ENCODE results near the gene TGFBR2. TPM values are rescaled to one million over a fixed set of nuclear protein-coding genes. Genes with fewer than 3 reads are reported as not detected.

The TGFBR2 gene
- total RNA-seq, 1 experiment from 2014 or later: 22.5 TPM

DNA sequence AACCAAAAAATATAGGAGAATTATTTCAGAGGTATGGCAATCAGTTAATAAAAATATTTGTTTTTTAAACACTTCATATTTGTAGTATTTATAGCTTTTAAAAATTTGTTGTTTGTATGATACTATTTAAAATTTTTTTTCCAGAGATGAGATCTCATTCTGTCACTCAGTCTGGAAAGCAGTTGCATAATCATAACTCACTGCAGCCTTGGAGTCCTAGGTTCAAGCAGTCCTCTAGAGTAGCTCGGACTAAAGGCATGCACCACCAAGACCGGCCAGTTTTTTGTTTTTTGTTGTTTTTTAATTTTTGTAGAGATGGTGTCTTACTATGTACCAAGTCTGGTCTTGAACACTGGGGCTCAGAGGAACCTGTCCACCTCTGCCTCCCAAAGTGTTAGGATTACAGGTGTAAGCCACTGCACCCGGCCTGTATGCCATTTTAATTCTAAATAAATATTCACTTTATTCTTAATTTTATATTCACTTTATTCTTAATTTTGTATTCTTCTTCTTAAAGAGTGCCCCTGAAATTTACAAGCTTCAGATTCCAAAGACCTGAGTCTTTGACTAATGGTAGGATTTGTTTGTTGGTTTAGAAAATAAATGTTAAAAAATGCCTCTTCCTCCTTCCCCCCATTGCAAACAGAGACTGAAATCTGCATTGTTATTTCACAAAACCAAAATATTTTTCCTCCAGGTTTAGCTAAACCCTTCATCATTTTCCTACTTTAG, 9.4 kb downstream of the TGFBR2 start:
- Histone ChIP-seq H2AFZ (ENCODE audit: low read depth, low read length, poor library complexity, severe bottlenecking) (no peak overlapping the region), H3K4me3 (replicated peaks in 1 of 2; ENCODE audit: low read depth in 1 of 2, low read length in 2 of 2) (no peak overlapping the region), H3K9ac (ENCODE audit: low read length) (peak overlapping the region; percentile 8; the same call in 1 of the 2 replicates), H3K79me2 (ENCODE audit: insufficient read depth, low read length) (peaks cover 100% of the 10 kb centered on the region), H3K9me3 (ENCODE audit: control insufficient read depth in 1 of 2, insufficient read depth in 1 of 2, low read depth in 1 of 2, low read length in 2 of 2) (no peaks in the 10 kb centered on the region), H3K4me1 (ENCODE audit: control insufficient read depth in 1 of 2, insufficient read depth in 2 of 2, low read length in 2 of 2) (peaks cover 97 to 99% of the 10 kb centered on the region in 2 experiments), H3K9me2 (ENCODE audit: insufficient read depth) (no peaks in the 10 kb centered on the region), H3K36me3 (ENCODE audit: control insufficient read depth in 1 of 2, insufficient read depth in 2 of 2, low read length in 2 of 2) (peaks cover 2 to 5% of the 10 kb centered on the region in 2 experiments; a peak in 1 of 4 replicates), H3K4me2 (ENCODE audit: low read length) (peak overlapping the region; percentile 85), H4K20me1 (ENCODE audit: insufficient read depth) (peaks cover 13% of the 10 kb centered on the region), H3K27ac (ENCODE audit: low read depth, low read length) (peak overlapping the region; percentile 54; the same call in 1 of the 2 replicates), H3K27me3 (ENCODE audit: insufficient read depth, low read length) (no peaks in the 10 kb centered on the region)
- no peak for ATAC-seq
- no TSS peak for BruUV-seq (replicated peaks)
- CTCF ChIA-PET: no interaction called here
- TF ChIP-seq CBX3 (IDR thresholded peaks at IDR 0.05; ENCODE audit: low read depth): no peak
- TF ChIP-seq TCF7L2 (IDR thresholded peaks at IDR 0.05; ENCODE audit: borderline replicate concordance, extremely low read depth, insufficient read depth, insufficient read length): no peak
- no peak for TF ChIP-seq FOSL1 (IDR thresholded peaks at IDR 0.05; ENCODE audit: low read depth)
- TF ChIP-seq EGR1 (IDR thresholded peaks at IDR 0.05; ENCODE audit: low read depth): no peak
- no peak for TF ChIP-seq RAD21 (IDR thresholded peaks at IDR 0.05; ENCODE audit: low read depth)
- TF ChIP-seq SIN3A (IDR thresholded peaks at IDR 0.05; ENCODE audit: low read depth): no peak
- TF ChIP-seq REST (IDR thresholded peaks at IDR 0.05; ENCODE audit: low read depth): no peak
- TF ChIP-seq EZH2phosphoT487 (IDR thresholded peaks at IDR 0.05; ENCODE audit: borderline replicate concordance): no peak
- TF ChIP-seq, protein P1, sequence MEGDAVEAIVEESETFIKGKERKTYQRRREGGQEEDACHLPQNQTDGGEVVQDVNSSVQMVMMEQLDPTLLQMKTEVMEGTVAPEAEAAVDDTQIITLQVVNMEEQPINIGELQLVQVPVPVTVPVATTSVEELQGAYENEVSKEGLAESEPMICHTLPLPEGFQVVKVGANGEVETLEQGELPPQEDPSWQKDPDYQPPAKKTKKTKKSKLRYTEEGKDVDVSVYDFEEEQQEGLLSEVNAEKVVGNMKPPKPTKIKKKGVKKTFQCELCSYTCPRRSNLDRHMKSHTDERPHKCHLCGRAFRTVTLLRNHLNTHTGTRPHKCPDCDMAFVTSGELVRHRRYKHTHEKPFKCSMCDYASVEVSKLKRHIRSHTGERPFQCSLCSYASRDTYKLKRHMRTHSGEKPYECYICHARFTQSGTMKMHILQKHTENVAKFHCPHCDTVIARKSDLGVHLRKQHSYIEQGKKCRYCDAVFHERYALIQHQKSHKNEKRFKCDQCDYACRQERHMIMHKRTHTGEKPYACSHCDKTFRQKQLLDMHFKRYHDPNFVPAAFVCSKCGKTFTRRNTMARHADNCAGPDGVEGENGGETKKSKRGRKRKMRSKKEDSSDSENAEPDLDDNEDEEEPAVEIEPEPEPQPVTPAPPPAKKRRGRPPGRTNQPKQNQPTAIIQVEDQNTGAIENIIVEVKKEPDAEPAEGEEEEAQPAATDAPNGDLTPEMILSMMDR (IDR thresholded peaks at IDR 0.05 in 2 of 3, conservative IDR thresholded peaks at IDR 0.05 in 1 of 3; ENCODE audit: borderline replicate concordance in 1 of 3, insufficient read depth in 1 of 3, low read depth in 2 of 3, low read length in 2 of 3): no peak
- no peak for TF ChIP-seq YY1 (IDR thresholded peaks at IDR 0.05; ENCODE audit: extremely low read depth, insufficient replicate concordance, low read depth, low read length)
- TF ChIP-seq POLR2AphosphoS5 (IDR thresholded peaks at IDR 0.05; ENCODE audit: low read depth, low read length): no peak
- TF ChIP-seq POLR2A (IDR thresholded peaks at IDR 0.05; ENCODE audit: borderline replicate concordance, extremely low read depth, insufficient read depth, insufficient read length): no peak
- no peak for TF ChIP-seq SRF (IDR thresholded peaks at IDR 0.05; ENCODE audit: low read depth)
- TF ChIP-seq ZNF274 (IDR thresholded peaks at IDR 0.05; ENCODE audit: low read depth, low read length): no peak
- intact Hi-C loops (cut with micrococcal nuclease): no loop called here
- no peak for DNase-seq (ENCODE audit: low read depth, low spot score)
- POLR2A ChIA-PET: interaction anchor here (1.1 kb wide), 1 partner anchor 43 kb away, joined by 4 read pairs; no protein-coding TSS in a partner anchor
- RAD21 ChIA-PET (ENCODE audit: low non-redundant PET in 1 of 2, low total read pairs in 2 of 2, uncharacterized antibody in 2 of 2, unreplicated experiment in 2 of 2): no interaction called here
